ENCODE measurements around the gene P4HB. TPM values are rescaled to one million over a fixed set of nuclear protein-coding genes. Genes with fewer than 3 reads are reported as not detected.

The P4HB gene
- total RNA-seq, 2 donors from 2014 or later = 509 to 2,101 TPM

GRCh38 chr17:81858967-81859905 lies 1.1 kb downstream of the P4HB start:
- H3K27ac ChIP-seq = peak overlapping the region; percentile 92
- no peak for DNase-seq (ENCODE audit: low spot score)
- H3K4me3 ChIP-seq = peak overlapping the region; percentile 99
- intact Hi-C loops (cut with DNase I) = no loop called here
- no peaks in the 10 kb centered on the region for H3K9me3 ChIP-seq
- no peak for TF ChIP-seq CTCF (IDR thresholded peaks at IDR 0.05)
- TF ChIP-seq POLR2A (IDR thresholded peaks at IDR 0.05) = no peak
- TF ChIP-seq POLR2AphosphoS5 (IDR thresholded peaks at IDR 0.05) = no peak
- 53% methylated on average over 23 of the region's 23 CpGs for WGBS
- peaks cover 16% of the 10 kb centered on the region for H3K4me1 ChIP-seq (replicated peaks)
- H3K36me3 ChIP-seq = no peaks in the 10 kb centered on the region
- H3K27me3 ChIP-seq (replicated peaks; ENCODE audit: insufficient read depth) = no peaks in the 10 kb centered on the region

- Histone ChIP-seq H3K9me3 (no peaks in the 10 kb centered on the region), H3K4me1 (replicated peaks) (peaks cover 16% of the 10 kb centered on the region), H3K27me3 (replicated peaks; ENCODE audit: insufficient read depth) (no peaks in the 10 kb centered on the region), H3K27ac (peak overlapping the region in 1 of 2 donors; percentile 92), H3K4me3 (peak overlapping the region in 1 of 2 donors; percentile 99), H3K36me3 (peaks cover 0 to 6% of the 10 kb centered on the region in 2 donors)
- TF ChIP-seq POLR2A (IDR thresholded peaks at IDR 0.05) (no peak), POLR2AphosphoS5 (IDR thresholded peaks at IDR 0.05) (no peak), CTCF (IDR thresholded peaks at IDR 0.05) (no peak)
- no peak for DNase-seq (ENCODE audit: low spot score)
- intact Hi-C loops (cut with DNase I) = no loop called here
- WGBS = 72% methylated on average over 25 of the region's 30 CpGs
Observed at GRCh38 chr17:81858170-81858966, 2.0 kb downstream of the P4HB start.

GRCh38 chr17:81854974-81855774 lies 5.2 kb downstream of the P4HB start:
- Histone ChIP-seq H3K4me1 (replicated peaks) (peaks cover 12% of the 10 kb centered on the region), H3K27ac (no peak overlapping the region), H3K4me3 (no peak overlapping the region), H3K27me3 (replicated peaks; ENCODE audit: insufficient read depth) (no peaks in the 10 kb centered on the region), H3K9me3 (no peaks in the 10 kb centered on the region), H3K36me3 (peaks cover 9 to 11% of the 10 kb centered on the region in 2 donors)
- TF ChIP-seq POLR2A (IDR thresholded peaks at IDR 0.05) = no peak
- TF ChIP-seq CTCF (IDR thresholded peaks at IDR 0.05) = peak in 2 of 4 experiments; percentile 15 to 37
- no peak for DNase-seq (ENCODE audit: low spot score)
- intact Hi-C loops (cut with DNase I) = no loop called here
- 67% methylated on average over 29 of the region's 29 CpGs for WGBS

GRCh38 chr17:81852237-81852636 lies 8.1 kb downstream of the P4HB start:
- no peaks in the 10 kb centered on the region for H3K4me1 ChIP-seq (replicated peaks)
- no peaks in the 10 kb centered on the region for H3K27me3 ChIP-seq (replicated peaks; ENCODE audit: insufficient read depth)
- intact Hi-C loops (cut with DNase I) = no loop called here
- peaks cover 14% of the 10 kb centered on the region in 2 donors for H3K36me3 ChIP-seq
- TF ChIP-seq POLR2A (IDR thresholded peaks at IDR 0.05) = no peak
- 85% methylated on average over 11 of the region's 12 CpGs for WGBS
- H3K27ac ChIP-seq = no peak overlapping the region
- no peaks in the 10 kb centered on the region for H3K9me3 ChIP-seq
- H3K4me3 ChIP-seq = no peak overlapping the region
- no peak for DNase-seq (ENCODE audit: low spot score)

GRCh38 chr17:81851423-81851822 lies 8.9 kb downstream of the P4HB start:
- DNase-seq (ENCODE audit: low spot score) = no peak
- peaks cover 17 to 21% of the 10 kb centered on the region in 2 donors for H3K36me3 ChIP-seq
- TF ChIP-seq CTCF (IDR thresholded peaks at IDR 0.05) (no peak), POLR2A (IDR thresholded peaks at IDR 0.05) (no peak), POLR2AphosphoS5 (IDR thresholded peaks at IDR 0.05) (no peak)
- WGBS = 90% methylated on average over 16 of the region's 16 CpGs
- intact Hi-C loops (cut with DNase I) = no loop called here
- no peaks in the 10 kb centered on the region for H3K9me3 ChIP-seq
- H3K27me3 ChIP-seq (replicated peaks; ENCODE audit: insufficient read depth) = no peaks in the 10 kb centered on the region
- H3K27ac ChIP-seq = no peak overlapping the region
- no peaks in the 10 kb centered on the region for H3K4me1 ChIP-seq (replicated peaks)
- no peak overlapping the region for H3K4me3 ChIP-seq
